Activated CD4-positive, alpha-beta T cell treated with anti-CD3 and anti-CD28 coated beads, Interleukin-2, amount 50 U/mL, for 4 hours (primary cell): ENCODE measurements around the gene TMEM141.
"Not testable (repeated sequence)": the region's sequence is repeated elsewhere in the genome, so short reads cannot be mapped to it uniquely, and the experiment has no call there.

Experiments
- DNase-seq, 2 experiments: peaks; one replicate each; pipeline ENCODE4 v3.0.0-alpha.2; 2020

TMEM141 gene

GRCh38 chr9:136820971-136821825 lies 30.1 kb downstream of the TMEM141 start:
- no peak for DNase-seq

GRCh38 chr9:136821826-136822544 lies 30.8 kb downstream of the TMEM141 start:
- no peak for DNase-seq

- no peak for DNase-seq
Observed at GRCh38 chr9:136823136-136824046, 32.2 kb downstream of the TMEM141 start.

- no peak for DNase-seq
Observed at GRCh38 chr9:136824496-136825225, 33.5 kb downstream of the TMEM141 start.

- no peak for DNase-seq
Observed at GRCh38 chr9:136825295-136826187, 34.4 kb downstream of the TMEM141 start.

- no peak for DNase-seq
Observed at GRCh38 chr9:136826188-136826541, 35.0 kb downstream of the TMEM141 start.

- DNase-seq = no peak
Observed at GRCh38 chr9:136826703-136827582, 35.8 kb downstream of the TMEM141 start.

GRCh38 chr9:136827794-136828473 lies 36.8 kb downstream of the TMEM141 start:
- DNase-seq = no peak

GRCh38 chr9:136828474-136829140 lies 37.5 kb downstream of the TMEM141 start:
- DNase-seq = no peak

- DNase-seq = no peak
Observed at GRCh38 chr9:136829412-136829811, 38.3 kb downstream of the TMEM141 start.

- DNase-seq = no peak
Observed at GRCh38 chr9:136829981-136830885, 39.1 kb downstream of the TMEM141 start.

GRCh38 chr9:136831002-136831719 lies 40.0 kb downstream of the TMEM141 start:
- no peak for DNase-seq

GRCh38 chr9:136831720-136832104 lies 40.6 kb downstream of the TMEM141 start:
- no peak for DNase-seq

- no peak for DNase-seq
Observed at GRCh38 chr9:136832581-136832980, 41.4 kb downstream of the TMEM141 start.

- not testable (repeated sequence) for DNase-seq
Observed at GRCh38 chr9:136833381-136834048, 42.4 kb downstream of the TMEM141 start.

- DNase-seq = no peak
Observed at GRCh38 chr9:136835162-136835931, 44.2 kb downstream of the TMEM141 start.
